ENCODE results near the gene RNF144A.

GRCh38 chr2:7089284-7089683 lies 172.1 kb downstream of the RNF144A start:
- TF ChIP-seq CTCF (IDR thresholded peaks at IDR 0.05): no peak
- no peak for TF ChIP-seq POLR2A (IDR thresholded peaks at IDR 0.05)
- TF ChIP-seq EP300 (IDR thresholded peaks at IDR 0.05): no peak

Measured in ovary (tissue), 3 donors.